WTC11 (cell line): ENCODE data around the gene CLGN. TPM values are rescaled to one million over a fixed set of nuclear protein-coding genes. Genes with fewer than 3 reads are reported as not detected.

ENCODE experiments used
- E2F4 ChIP-seq: sonication (generic); formaldehyde crosslinking; IDR thresholded peaks from 2 replicates; pipeline ENCODE4 v1.8.1; 2022; ENCODE audit warnings: low read depth, mild to moderate bottlenecking, moderate library complexity, missing genetic modification reagents, borderline replicate concordance
- GABPB1 ChIP-seq: sonication (generic); formaldehyde crosslinking; IDR thresholded peaks from 2 replicates; pipeline ENCODE4 v1.8.1; 2023; ENCODE audit warnings: mild to moderate bottlenecking, missing genetic modification reagents
- GRHL2 ChIP-seq: fragments of 250-450 bp; sonication (Bioruptor Pico); IDR thresholded peaks from 2 replicates; pipeline ENCODE4 v1.8.0; 2022; ENCODE audit warnings: mild to moderate bottlenecking, moderate library complexity; ENCODE audit not compliant: insufficient replicate concordance, severe bottlenecking
- IRF2 ChIP-seq: sonication (generic); formaldehyde crosslinking; IDR thresholded peaks from 2 replicates; pipeline ENCODE4 v1.8.0; 2022; ENCODE audit warnings: low read depth, missing genetic modification reagents, borderline replicate concordance
- JUN ChIP-seq: sonication (generic); formaldehyde crosslinking; IDR thresholded peaks from 2 replicates; pipeline ENCODE4 v1.8.0; 2023; ENCODE audit warnings: mild to moderate bottlenecking, missing genetic modification reagents
- MXD4 ChIP-seq: fragments of 250-450 bp; sonication (Bioruptor Pico); IDR thresholded peaks from 2 replicates; pipeline ENCODE4 v1.8.0; 2021; ENCODE audit warnings: mild to moderate bottlenecking, moderate library complexity, borderline replicate concordance
- NR3C1 ChIP-seq: sonication (generic); formaldehyde crosslinking; conservative IDR thresholded peaks from 2 replicates; pipeline ENCODE4 v1.8.1; 2023; ENCODE audit warnings: low read depth, mild to moderate bottlenecking, missing genetic modification reagents
- RORB ChIP-seq: fragments of 250-450 bp; sonication (Bioruptor Pico); IDR thresholded peaks from 2 replicates; pipeline ENCODE4 v1.9.0; 2021; ENCODE audit warnings: mild to moderate bottlenecking
- SMAD4 ChIP-seq: sonication (generic); formaldehyde crosslinking; IDR thresholded peaks from 2 replicates; pipeline ENCODE4 v1.8.0; 2022; ENCODE audit warnings: mild to moderate bottlenecking, missing genetic modification reagents
- TCF7 ChIP-seq: sonication (generic); formaldehyde crosslinking; IDR thresholded peaks from 2 replicates; pipeline ENCODE4 v1.8.0; 2022; ENCODE audit warnings: mild to moderate bottlenecking, low read depth, missing genetic modification reagents, moderate library complexity
- TEAD1 ChIP-seq: sonication (generic); formaldehyde crosslinking; IDR thresholded peaks from 2 replicates; pipeline ENCODE4 v1.8.0; 2022; ENCODE audit warnings: mild to moderate bottlenecking, missing genetic modification reagents
- TEAD4 ChIP-seq: sonication (generic); formaldehyde crosslinking; IDR thresholded peaks from 2 replicates; pipeline ENCODE4 v1.8.0; 2022; ENCODE audit warnings: mild to moderate bottlenecking, missing genetic modification reagents
- USF1 ChIP-seq: sonication (generic); formaldehyde crosslinking; IDR thresholded peaks from 2 replicates; pipeline ENCODE4 v1.8.0; 2022; ENCODE audit warnings: mild to moderate bottlenecking, missing genetic modification reagents
- ZNF121 ChIP-seq: sonication (generic); formaldehyde crosslinking; IDR thresholded peaks from 2 replicates; pipeline ENCODE4 v1.8.0; 2023; ENCODE audit warnings: missing genetic modification reagents
- ZNF219 ChIP-seq: sonication (generic); formaldehyde crosslinking; IDR thresholded peaks from 2 replicates; pipeline ENCODE4 v1.8.0; 2023; ENCODE audit warnings: missing genetic modification reagents, mild to moderate bottlenecking, borderline replicate concordance
- ZNF317 ChIP-seq: sonication (generic); formaldehyde crosslinking; IDR thresholded peaks from 2 replicates; pipeline ENCODE4 v1.8.1; 2023; ENCODE audit warnings: low read depth, mild to moderate bottlenecking, moderate library complexity, missing genetic modification reagents, borderline replicate concordance
- ZNF671 ChIP-seq: fragments of 250-450 bp; sonication (Bioruptor Pico); IDR thresholded peaks from 2 replicates; pipeline ENCODE4 v1.8.0; 2021; ENCODE audit warnings: mild to moderate bottlenecking
- total RNA-seq: library from RNA; stranded (reverse); gene quantifications from 3 replicates; pipeline ENCODE4 v1.2.3, GENCODE V29; 2021
- TF ChIP-seq, protein P1 (sequence below): sonication (generic); formaldehyde crosslinking; IDR thresholded peaks from 2 replicates; pipeline ENCODE4 v1.8.1; 2022; ENCODE audit warnings: mild to moderate bottlenecking, moderate library complexity, missing genetic modification reagents
- TF ChIP-seq, protein P2 (sequence below): sonication (generic); formaldehyde crosslinking; IDR thresholded peaks from 2 replicates; pipeline ENCODE4 v1.8.1; 2023; ENCODE audit warnings: mild to moderate bottlenecking, missing genetic modification reagents, borderline replicate concordance
- TF ChIP-seq, protein P3 (sequence below): fragments of 250-450 bp; sonication (Bioruptor Pico); conservative IDR thresholded peaks from 2 replicates; pipeline ENCODE4 v1.9.0; 2021; ENCODE audit warnings: mild to moderate bottlenecking
- TF ChIP-seq, protein P4 (sequence below): sonication (generic); formaldehyde crosslinking; IDR thresholded peaks from 2 replicates; pipeline ENCODE4 v1.8.0; 2023; ENCODE audit warnings: mild to moderate bottlenecking, missing genetic modification reagents
- TF ChIP-seq, protein P5 (sequence below): fragments of 250-450 bp; sonication (Bioruptor Pico); IDR thresholded peaks from 2 replicates; pipeline ENCODE4 v1.9.0; 2021; ENCODE audit warnings: mild to moderate bottlenecking, borderline replicate concordance

CLGN gene
- total RNA-seq, 1 experiment from 2014 or later, result 2.3 TPM

- TF ChIP-seq E2F4 (CRISPR knock-in tag), result 0 out of 2 replicates have a peak, but pooled peaks have one; percentile 44
- TF ChIP-seq ZNF121 (CRISPR knock-in tag), result no peak
- no peak for TF ChIP-seq NR3C1 (CRISPR knock-in tag)
- no peak for TF ChIP-seq SMAD4
- no peak for TF ChIP-seq ZNF671
- TF ChIP-seq GRHL2 (CRISPR knock-in tag), result no peak
- no peak for TF ChIP-seq TCF7
- no peak for TF ChIP-seq GABPB1
- 0 out of 2 replicates have a peak, but pooled peaks have one; percentile 27 for TF ChIP-seq USF1 (CRISPR knock-in tag)
- TF ChIP-seq, protein P1, sequence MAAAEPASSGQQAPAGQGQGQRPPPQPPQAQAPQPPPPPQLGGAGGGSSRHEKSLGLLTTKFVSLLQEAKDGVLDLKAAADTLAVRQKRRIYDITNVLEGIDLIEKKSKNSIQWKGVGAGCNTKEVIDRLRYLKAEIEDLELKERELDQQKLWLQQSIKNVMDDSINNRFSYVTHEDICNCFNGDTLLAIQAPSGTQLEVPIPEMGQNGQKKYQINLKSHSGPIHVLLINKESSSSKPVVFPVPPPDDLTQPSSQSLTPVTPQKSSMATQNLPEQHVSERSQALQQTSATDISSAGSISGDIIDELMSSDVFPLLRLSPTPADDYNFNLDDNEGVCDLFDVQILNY (CRISPR knock-in tag), result peak; percentile 91
- TF ChIP-seq TEAD1 (CRISPR knock-in tag), result peak; percentile 40; the same call in 1 of the 2 replicates
- 0 out of 2 replicates have a peak, but pooled peaks have one; percentile 48 for TF ChIP-seq ZNF317 (CRISPR knock-in tag)
- TF ChIP-seq, protein P2, sequence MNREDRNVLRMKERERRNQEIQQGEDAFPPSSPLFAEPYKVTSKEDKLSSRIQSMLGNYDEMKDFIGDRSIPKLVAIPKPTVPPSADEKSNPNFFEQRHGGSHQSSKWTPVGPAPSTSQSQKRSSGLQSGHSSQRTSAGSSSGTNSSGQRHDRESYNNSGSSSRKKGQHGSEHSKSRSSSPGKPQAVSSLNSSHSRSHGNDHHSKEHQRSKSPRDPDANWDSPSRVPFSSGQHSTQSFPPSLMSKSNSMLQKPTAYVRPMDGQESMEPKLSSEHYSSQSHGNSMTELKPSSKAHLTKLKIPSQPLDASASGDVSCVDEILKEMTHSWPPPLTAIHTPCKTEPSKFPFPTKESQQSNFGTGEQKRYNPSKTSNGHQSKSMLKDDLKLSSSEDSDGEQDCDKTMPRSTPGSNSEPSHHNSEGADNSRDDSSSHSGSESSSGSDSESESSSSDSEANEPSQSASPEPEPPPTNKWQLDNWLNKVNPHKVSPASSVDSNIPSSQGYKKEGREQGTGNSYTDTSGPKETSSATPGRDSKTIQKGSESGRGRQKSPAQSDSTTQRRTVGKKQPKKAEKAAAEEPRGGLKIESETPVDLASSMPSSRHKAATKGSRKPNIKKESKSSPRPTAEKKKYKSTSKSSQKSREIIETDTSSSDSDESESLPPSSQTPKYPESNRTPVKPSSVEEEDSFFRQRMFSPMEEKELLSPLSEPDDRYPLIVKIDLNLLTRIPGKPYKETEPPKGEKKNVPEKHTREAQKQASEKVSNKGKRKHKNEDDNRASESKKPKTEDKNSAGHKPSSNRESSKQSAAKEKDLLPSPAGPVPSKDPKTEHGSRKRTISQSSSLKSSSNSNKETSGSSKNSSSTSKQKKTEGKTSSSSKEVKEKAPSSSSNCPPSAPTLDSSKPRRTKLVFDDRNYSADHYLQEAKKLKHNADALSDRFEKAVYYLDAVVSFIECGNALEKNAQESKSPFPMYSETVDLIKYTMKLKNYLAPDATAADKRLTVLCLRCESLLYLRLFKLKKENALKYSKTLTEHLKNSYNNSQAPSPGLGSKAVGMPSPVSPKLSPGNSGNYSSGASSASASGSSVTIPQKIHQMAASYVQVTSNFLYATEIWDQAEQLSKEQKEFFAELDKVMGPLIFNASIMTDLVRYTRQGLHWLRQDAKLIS (CRISPR knock-in tag), result no peak
- TF ChIP-seq, protein P3, sequence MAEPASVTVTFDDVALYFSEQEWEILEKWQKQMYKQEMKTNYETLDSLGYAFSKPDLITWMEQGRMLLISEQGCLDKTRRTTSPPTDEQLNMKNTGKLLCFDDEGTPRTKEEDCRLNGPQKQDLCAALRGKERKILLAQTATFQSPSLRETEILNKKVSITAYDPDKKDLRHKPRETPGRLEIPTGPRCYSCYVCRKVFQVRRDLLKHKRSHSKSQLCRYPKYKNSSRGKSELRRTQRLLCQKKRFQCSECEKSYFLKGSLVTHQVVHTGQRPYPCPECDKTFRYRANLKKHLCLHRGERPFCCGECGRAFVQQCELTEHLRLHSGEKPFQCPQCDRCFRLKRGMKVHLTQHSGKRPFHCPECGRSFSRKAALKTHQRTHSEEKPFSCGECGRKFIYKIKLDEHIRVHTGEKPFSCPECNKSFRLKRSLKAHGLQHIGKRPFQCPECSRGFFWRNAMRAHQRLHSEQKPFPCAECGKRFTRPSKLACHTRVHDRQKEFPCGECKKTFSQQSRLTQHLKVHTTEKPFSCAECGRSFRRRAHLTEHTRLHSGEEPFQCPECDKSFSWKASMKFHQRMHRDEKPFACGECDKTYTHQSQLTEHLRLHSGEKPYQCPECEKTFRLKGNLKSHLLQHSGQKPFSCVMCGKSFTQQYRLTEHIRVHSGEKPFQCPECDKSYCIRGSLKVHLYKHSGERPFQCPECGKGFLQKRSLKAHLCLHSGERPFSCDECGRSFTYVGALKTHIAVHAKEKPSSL, result no peak
- TF ChIP-seq, protein P4, sequence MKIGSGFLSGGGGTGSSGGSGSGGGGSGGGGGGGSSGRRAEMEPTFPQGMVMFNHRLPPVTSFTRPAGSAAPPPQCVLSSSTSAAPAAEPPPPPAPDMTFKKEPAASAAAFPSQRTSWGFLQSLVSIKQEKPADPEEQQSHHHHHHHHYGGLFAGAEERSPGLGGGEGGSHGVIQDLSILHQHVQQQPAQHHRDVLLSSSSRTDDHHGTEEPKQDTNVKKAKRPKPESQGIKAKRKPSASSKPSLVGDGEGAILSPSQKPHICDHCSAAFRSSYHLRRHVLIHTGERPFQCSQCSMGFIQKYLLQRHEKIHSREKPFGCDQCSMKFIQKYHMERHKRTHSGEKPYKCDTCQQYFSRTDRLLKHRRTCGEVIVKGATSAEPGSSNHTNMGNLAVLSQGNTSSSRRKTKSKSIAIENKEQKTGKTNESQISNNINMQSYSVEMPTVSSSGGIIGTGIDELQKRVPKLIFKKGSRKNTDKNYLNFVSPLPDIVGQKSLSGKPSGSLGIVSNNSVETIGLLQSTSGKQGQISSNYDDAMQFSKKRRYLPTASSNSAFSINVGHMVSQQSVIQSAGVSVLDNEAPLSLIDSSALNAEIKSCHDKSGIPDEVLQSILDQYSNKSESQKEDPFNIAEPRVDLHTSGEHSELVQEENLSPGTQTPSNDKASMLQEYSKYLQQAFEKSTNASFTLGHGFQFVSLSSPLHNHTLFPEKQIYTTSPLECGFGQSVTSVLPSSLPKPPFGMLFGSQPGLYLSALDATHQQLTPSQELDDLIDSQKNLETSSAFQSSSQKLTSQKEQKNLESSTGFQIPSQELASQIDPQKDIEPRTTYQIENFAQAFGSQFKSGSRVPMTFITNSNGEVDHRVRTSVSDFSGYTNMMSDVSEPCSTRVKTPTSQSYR (CRISPR knock-in tag), result no peak
- no peak for TF ChIP-seq JUN (CRISPR knock-in tag)
- no peak for TF ChIP-seq TEAD4 (CRISPR knock-in tag)
- TF ChIP-seq, protein P5, sequence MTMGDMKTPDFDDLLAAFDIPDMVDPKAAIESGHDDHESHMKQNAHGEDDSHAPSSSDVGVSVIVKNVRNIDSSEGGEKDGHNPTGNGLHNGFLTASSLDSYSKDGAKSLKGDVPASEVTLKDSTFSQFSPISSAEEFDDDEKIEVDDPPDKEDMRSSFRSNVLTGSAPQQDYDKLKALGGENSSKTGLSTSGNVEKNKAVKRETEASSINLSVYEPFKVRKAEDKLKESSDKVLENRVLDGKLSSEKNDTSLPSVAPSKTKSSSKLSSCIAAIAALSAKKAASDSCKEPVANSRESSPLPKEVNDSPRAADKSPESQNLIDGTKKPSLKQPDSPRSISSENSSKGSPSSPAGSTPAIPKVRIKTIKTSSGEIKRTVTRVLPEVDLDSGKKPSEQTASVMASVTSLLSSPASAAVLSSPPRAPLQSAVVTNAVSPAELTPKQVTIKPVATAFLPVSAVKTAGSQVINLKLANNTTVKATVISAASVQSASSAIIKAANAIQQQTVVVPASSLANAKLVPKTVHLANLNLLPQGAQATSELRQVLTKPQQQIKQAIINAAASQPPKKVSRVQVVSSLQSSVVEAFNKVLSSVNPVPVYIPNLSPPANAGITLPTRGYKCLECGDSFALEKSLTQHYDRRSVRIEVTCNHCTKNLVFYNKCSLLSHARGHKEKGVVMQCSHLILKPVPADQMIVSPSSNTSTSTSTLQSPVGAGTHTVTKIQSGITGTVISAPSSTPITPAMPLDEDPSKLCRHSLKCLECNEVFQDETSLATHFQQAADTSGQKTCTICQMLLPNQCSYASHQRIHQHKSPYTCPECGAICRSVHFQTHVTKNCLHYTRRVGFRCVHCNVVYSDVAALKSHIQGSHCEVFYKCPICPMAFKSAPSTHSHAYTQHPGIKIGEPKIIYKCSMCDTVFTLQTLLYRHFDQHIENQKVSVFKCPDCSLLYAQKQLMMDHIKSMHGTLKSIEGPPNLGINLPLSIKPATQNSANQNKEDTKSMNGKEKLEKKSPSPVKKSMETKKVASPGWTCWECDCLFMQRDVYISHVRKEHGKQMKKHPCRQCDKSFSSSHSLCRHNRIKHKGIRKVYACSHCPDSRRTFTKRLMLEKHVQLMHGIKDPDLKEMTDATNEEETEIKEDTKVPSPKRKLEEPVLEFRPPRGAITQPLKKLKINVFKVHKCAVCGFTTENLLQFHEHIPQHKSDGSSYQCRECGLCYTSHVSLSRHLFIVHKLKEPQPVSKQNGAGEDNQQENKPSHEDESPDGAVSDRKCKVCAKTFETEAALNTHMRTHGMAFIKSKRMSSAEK (CRISPR knock-in tag), result no peak
- TF ChIP-seq MXD4 (CRISPR knock-in tag), result no peak
- TF ChIP-seq RORB (CRISPR knock-in tag), result no peak
- TF ChIP-seq IRF2, result no peak
- TF ChIP-seq ZNF219 (CRISPR knock-in tag), result no peak
Observed at GRCh38 chr4:140427106-140427918, at the start of gene CLGN (continued).
